PC-9 (cell line): ENCODE measurements around the gene PTPN14.

Experiments
- EZH2 ChIP-seq: fragments of 200-600 bp; sonication (generic); IDR thresholded peaks from 2 replicates; pipeline ENCODE4 v1.8.0; 2017; ENCODE audit warnings: antibody characterized with exemption, low read depth
- TF ChIP-seq, protein P1 (sequence below): fragments of 200-600 bp; sonication (generic); conservative IDR thresholded peaks from 2 replicates; pipeline ENCODE4 v1.6.1; 2017; ENCODE audit warnings: mixed run types, antibody characterized with exemption, mild to moderate bottlenecking, moderate library complexity

DNA sequence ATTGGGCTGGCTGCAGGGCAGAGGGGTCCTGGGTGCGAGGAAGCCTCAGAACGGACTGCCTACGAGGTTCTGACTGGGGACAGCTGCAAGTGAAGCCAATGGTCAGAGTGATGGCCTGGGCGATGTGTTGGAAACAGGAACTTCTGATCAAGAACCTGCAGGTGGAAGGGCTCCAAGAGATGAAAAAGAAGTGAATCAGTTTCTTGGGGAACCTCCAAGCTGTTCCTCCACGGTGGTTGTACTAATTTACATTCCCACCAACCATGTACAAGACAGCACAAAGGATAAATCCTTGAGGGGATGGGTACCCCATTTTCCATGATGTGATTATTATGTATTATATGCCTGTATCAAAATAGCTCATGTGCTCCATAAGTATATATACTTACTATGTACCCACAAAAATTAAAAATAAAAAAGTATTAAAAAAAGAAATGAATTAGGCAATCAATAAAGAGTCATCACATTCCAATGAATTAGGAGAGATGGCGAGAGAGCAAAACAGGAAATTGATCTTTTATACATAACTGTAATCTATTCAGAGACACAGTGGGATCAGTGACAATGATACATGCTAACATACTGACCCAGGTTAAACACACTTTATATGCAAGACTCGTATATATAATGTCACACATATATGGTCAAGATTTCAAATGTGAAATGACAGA, 58.1 kb downstream of the PTPN14 start:
- TF ChIP-seq, protein P1, sequence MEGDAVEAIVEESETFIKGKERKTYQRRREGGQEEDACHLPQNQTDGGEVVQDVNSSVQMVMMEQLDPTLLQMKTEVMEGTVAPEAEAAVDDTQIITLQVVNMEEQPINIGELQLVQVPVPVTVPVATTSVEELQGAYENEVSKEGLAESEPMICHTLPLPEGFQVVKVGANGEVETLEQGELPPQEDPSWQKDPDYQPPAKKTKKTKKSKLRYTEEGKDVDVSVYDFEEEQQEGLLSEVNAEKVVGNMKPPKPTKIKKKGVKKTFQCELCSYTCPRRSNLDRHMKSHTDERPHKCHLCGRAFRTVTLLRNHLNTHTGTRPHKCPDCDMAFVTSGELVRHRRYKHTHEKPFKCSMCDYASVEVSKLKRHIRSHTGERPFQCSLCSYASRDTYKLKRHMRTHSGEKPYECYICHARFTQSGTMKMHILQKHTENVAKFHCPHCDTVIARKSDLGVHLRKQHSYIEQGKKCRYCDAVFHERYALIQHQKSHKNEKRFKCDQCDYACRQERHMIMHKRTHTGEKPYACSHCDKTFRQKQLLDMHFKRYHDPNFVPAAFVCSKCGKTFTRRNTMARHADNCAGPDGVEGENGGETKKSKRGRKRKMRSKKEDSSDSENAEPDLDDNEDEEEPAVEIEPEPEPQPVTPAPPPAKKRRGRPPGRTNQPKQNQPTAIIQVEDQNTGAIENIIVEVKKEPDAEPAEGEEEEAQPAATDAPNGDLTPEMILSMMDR: no peak
- TF ChIP-seq EZH2: no peak
